Measurements from ENCODE around the gene RNF212.

GRCh38 chr4:1080432-1080831, 32.9 kb downstream of the RNF212 start:
- TF ChIP-seq POLR2AphosphoS5 (IDR thresholded peaks at IDR 0.05; ENCODE audit: borderline replicate concordance, low read depth, low read length) (no peak), EZH2 (IDR thresholded peaks at IDR 0.05) (no peak)

All from SK-N-MC (cell line).